GM18511 (cell line): Measurements from ENCODE around the gene SEPTIN1.
"Not testable (repeated sequence)": the region's sequence is repeated elsewhere in the genome, so short reads cannot be mapped to it uniquely, and the experiment has no call there.

Experiments
- ATAC-seq: cut with Tn5 transposase; IDR thresholded peaks from one replicate; pipeline ENCODE4 v1.9.1; 2021; ENCODE audit warnings: mild to moderate bottlenecking, moderate library complexity; ENCODE audit not compliant: unreplicated experiment

SEPTIN1 gene

DNA sequence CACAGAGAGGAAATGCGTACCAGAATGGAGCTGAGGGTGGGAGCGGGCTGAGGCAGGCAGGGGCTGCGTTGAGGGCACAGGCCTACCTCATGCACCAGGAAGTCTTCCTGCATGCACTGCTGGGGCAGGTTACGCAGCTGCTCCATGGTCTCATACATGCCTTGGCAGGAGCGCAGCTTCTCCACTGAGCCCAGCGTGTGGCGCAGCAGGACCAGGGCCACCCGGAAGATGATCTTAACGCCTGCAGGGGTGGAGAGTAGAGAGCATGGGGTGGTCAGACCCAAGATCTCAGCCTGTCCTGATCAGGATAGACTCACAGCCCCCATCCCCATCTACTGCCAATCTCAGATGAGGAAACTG is 23.8 kb downstream of the SEPTIN1 start:
- ATAC-seq: no peak

DNA sequence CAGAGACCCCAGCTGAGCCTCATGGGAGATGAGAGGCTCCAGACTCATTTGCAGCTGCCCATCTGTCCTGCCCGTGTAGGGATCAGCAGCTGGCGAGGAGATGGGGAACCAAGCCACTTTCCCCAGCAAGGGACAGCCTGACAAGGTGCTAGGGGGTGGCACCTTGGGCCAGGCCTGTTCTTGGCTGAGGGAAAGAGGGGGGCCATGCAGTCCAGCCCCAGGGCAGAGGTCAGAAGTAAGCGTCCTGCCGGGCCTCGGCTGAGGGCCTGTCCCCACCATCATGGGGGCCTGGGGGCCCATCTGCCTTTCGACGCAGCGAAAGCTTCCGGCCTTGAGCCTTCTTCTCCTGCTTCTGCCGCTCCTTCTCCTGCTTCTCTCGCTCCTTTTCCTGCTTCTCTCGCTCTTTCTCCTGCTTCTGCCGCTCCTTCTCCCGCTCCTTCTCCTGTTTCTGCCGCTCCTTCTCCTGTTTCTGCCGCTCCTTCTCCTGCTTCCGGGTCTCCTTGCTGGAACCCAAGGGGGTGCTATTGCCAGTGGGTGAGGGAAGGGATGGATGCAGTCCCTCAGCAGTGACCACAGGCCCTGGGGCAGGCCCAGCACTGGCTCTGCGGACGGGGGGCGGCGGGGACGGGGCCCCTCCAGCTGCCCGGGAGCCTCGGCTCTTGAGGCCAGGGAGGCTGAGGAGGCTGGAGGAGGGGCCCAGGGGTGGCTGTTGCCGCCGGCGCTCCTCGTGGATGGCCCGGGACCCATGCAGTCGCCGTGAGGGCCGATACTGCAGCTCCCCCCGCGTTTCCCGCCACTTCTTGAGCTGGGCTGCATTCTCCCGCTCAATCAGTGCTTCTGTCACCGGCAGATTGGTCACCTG is 24.4 kb downstream of the SEPTIN1 start:
- ATAC-seq: no peak

DNA sequence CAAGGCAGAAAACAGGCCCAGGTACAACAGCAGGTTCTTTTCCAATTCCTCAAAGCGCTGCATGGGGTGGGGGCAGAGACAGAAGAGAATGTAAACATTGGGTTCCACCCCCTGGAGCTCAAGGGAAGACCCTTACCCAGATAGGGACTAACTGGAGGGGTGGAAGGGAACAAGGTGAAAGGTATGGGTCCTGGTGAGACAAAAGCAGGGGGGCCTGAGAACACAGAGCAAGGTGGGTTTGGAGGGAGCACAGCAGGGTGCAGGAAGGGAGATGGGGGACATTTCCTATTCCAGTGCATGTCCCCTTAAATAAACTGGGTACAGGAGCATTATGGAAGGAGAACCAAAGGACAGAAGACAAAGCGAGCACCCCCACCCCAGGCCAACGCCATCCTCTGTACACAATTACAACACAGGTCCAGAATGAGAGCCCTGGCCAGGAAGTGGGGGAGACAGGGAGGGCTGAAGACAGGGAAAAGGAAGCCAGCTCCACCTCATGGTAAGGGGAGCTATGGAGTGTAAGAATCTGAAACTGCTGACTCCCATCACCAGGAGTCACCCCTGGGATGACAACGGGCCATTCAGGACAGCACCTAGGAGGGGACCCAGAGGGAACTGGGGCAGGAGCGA is 25.2 kb downstream of the SEPTIN1 start:
- ATAC-seq: no peak

DNA sequence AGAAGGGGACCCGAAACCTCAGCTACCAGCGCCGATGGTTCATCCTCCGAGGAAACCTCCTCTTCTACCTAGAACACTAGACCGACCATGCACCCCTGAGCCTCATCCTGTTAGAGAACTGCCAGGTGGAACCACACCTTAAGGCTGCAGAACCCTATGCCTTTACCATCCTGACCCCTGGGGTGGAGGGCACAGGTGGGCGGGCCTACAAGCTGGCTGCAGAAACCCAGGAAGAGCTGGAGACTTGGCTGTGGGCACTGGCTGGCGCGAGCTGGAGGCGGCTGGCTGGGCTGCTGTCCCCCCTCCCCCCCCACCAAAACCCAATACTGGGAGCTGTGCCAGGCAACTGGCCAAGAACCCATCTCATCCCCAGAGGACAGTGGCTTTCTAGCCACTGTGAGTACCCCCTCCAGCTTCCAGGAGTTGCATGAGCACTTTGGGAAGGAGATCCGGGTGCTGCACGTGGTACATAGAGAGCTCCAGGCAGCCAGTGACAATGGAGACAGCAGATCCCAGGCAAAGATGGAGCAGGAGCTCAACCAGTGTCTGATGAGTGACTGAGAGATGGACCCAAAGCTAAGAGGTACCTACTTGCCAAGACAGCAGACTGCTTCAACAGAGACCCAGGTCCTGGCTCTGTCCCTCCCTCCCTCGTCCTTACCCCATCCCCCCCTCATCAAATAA is 25.8 kb downstream of the SEPTIN1 start:
- no peak for ATAC-seq

DNA sequence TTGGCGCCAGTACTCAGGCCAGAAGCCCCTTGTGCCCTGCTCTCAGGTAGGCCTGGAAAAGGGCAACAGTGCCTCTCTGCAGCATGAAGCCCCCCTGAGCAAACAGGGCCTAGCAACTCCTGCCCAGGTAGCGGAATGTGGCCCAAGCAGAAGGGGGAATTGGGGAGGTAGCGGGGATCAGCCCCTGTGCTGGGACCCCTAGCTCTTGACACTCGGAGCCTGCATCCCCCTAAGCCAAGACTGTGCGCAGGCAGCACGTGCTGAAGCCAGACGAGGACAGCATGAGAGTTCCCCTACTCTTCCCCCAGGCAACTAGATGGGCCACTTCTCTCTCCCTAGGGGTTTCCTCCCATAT is 26.4 kb downstream of the SEPTIN1 start:
- no peak for ATAC-seq

DNA sequence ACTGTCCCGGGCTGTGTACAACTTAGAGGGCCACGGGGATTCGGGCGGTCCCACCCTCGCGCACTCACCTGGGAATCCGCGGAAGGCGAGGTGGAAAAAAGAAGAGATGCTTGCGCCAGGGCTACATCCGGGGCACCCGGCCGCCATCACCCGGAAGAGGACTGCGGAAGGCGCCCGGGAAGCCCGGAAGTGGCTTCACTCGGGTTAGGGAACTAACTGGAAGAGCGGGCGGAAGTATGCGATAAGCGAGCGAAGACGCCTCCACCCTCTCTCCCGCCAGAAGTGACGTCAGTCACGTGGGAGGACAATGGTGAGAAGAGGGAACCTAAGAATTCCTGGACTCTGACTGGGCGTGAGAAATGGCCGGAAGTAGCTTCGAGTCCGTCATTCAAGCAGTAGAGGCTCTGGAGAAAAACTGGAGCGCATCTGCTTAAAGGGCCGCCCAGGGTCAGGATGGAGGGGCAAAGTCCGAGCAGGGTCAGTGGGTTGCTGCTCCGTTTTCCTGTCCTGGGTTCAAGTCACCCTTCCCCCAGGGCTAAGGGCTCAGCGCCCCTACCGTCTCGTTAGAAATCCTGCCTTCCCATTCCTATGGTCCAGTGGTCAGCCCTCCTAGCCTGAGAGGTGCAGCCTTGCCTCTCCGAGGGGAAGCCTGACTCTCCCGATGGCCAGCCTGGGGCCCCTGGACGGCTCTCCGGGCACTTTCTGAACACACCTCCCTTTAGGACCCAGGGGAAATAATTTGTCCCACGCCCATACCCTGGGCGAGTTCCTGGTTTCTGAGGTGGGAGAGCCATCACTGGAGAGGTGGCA is 27.0 kb downstream of the SEPTIN1 start, which contains the start of gene CD2BP2:
TSS of gene CD2BP2 (minus strand) at position 165 of the 810 bp plus-strand sequence. CDS start 627 bp downstream, outside the sequence.
- peak; percentile 60 for ATAC-seq

DNA sequence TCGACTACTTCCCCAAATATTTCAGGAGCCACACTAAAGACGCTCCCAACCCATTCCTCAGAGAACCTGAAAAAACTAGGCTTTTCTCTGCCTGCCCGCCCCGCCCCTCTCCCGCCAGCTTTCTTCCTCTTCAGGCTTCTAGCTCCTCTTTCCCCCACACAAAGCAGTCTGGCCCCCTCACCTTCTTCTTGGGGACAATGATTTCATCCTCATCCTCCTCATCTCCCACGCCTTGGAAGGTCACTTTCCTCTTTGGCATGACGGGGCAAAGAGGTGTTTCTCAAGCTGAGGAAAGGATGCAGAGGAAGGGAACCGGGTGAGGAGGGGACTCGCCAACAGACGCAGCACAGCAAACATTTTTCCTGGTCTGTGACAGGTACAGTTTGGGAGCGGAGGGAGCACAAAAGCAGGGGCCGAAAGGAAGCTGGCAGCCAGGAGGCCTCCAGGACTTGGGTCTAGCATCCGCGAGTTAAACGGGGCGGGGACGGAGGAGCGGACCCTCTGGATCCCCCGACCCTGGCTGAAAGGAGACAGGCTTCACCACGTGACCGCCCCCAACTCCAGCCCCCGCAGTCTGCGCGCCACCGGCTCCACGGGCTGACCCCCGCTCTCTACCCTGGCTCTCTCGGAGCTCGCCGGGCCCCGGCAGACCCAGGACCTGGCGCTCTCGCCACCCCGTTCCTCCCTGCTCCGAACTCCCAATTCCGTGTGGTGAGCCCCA is 27.8 kb downstream of the SEPTIN1 start:
- ATAC-seq: peak; percentile 14

DNA sequence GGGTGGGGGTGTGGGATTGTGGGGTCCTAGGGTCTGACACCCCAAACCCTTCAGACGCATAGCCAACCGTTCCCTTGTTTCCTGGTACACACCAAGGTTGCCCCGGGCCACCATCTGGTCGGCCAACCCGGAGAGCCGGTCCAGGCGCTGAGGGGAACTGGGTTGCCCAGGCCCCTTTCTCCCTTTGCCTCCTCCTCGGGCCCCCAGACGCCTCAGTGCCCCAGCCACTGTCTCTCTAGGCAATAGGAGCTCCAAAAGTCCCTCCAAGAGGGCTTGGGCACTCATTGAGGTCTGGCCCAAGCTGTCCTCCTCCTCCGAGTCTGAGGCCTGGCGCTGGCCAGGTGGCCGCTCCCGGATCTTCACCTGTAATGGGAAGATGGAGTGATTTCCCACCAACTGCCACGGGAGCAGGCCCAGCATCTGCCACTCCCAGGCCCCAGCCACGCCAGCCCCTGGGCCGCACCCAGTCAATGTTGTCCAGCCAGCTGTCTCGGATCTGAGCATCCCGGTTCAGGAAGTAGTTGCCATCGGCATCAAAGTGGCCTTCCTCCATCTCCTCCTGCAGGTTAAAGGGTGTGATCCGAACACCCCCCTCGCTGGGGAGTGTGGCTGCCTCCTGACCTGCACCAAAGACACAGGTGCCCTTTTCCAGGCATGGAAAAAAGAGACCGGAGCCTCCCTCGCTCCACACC is 28.8 kb downstream of the SEPTIN1 start:
- no peak for ATAC-seq

DNA sequence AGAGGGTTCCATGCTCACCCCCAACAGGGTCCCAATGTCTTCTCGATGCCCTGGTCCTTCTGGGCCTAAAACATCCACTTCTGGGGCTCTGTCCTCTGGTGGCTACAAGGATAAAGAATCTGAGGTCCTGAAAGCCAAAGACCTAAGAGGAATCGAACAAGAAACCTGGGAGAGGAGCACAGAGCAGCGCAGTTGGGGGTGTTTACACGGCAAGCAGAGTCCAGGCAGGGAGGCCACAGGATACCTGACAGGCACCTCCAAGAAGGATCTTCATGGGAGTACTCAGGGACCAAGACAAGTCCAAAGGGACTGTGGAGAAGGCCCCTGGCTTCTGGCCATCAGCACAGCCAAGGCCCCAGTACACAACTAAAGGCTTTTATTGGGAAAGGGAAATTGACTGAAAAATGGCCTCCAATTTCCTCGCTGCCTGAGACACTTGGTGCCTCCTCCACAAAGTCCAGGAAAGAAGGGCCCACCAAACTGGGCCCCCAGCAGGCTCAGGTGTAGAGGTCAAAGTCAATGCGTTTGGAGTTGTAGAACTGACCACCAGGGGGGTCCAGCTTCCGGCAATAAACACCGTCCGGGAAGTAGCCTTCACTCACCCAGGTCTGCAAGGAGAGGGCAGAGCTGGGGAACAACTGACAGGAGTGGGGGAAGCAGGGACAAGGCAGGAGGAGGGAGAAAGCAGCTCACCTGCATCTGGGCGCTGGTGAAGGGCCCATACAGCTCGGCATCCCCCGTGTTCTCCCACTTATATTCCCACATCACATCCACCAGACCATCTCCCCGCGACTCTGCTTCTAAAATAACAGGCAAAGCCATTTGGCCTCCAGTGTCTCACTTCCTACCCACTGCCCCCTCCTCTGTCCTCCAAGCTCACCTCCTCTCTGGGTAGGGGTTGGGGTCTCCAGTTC is 29.6 kb downstream of the SEPTIN1 start:
- no peak for ATAC-seq

DNA sequence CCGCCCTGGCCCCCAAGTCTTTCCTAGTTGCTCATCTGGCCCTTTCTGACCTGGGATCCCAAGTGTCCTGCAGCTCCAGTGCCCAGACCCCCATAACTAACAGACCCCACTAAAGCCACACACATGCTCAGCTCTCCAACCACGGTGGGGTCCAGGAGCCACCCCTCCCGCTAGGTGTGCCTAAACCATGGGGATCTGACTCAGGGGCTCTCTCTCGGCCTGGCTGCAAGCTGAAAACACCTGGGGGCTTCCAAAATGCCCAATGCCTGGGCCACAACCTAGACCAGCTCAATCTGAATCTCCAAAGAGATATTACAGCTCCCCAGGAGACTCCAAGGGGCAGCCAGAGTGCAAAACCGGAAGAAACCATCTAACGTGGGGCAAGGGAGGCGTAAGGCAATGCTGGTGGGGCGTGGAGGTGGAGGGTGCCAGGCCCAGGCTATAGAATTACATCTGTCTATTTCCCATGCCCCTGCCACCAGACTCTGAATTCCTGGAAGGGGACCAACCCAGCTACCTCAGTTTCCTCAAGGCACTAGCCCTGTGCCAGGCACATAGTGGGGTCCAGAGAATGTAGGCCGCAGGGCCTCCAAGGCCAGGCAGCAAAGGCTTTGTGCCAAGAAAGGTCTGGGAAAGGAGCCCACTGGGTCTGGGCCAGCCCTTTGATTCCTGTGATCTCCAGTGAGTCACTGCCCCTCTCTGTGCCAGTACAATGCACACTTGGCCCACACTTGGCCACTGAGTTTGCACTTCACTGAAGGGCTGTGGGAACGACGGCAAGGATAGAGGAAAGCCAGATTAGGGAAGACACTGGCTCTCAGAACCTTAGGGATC is 30.6 kb downstream of the SEPTIN1 start:
- ATAC-seq: no peak

DNA sequence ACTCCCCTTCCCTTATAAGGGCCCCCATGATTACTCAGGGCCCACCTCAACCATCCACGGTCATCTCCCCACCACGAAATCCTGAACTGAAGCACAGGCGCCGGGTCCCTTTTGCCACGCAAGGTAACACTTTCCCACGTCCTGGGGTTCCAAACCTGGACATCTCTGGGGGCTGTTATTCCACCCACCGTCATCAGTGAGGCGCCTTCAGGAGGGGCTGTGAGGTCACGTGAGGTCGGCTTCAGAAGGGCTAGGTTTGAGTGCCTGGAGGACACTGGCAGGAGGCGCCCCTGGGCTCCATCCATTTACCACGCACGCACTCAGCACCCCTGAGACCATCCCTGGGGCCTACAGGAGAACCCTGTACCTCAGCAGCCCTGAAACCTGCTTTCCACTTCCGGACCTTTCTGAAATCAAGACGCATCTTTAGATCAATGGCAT is 31.3 kb downstream of the SEPTIN1 start:
- no peak for ATAC-seq

DNA sequence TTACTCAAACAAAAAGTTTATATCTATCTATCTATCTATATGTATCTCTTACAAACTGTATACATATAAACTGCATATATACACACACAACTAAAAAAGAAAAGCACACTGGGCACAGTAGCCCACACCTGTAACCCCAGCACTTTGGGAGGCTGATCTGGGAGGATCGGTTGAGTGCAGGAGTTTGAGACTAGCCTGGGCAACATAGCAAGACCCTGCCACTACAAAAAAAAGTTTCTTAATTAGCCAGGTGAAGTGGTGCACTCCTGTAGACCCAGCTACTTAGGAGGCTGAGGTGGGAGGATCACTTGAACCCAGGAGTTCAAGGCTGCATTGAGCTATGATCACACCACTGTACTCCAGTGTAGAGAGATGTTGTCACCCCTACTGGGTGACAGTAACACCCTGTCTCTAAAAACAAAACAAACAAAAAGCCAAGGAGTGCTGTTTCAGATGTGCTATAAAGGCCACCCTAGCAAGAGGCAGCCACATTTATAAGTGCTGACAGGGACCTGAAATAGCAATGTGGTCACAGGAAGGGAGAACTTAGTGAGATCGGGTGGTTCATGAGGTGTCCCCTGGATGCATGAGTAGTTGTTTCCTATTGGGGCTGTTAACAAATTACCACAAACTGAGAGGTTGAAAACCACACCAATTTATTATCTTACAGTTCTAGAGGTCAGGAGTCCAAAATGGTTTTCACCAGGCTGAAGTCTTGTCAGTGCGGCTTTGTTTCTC is 32.1 kb downstream of the SEPTIN1 start:
- peak; percentile 59 for ATAC-seq

DNA sequence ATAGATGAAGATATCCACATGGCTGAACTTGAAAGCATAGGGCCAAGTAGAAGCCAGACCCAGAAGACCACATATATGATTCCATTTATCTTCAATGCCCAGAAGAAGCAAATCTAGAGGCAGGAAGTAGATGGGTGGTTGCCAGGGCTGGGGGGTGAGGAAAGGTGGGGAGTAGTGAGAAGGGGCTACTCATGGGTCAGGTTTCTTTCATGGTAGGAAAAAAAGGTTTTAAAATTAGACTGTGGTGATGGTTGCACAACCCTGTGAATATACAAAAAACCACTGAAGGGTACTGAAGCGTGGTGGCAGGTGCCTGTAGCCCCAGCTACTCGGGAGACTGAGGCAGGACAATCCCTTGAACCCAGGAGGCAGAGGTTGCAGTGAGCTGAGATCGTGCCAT is 32.7 kb downstream of the SEPTIN1 start:
- peak; percentile 54 for ATAC-seq

DNA sequence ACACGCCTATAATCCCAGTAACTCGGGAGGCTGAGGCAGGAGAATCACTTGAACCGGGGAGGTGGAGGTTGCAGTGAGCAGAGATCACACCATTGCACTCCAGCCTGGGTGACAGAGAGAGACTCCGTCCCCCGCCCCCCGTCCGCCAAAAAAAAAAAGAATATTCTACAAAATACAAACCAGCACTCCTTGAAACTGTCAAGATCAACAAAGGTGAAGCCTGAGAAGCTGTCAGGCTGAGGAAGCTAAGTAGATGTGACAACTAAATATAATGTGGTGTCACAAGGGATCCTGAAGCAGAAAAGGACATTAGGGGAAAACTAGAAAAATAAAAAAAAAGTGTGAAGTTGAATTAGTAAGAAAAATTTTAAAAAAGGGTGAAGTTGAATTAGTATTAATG is 33.4 kb downstream of the SEPTIN1 start:
- ATAC-seq: no peak

DNA sequence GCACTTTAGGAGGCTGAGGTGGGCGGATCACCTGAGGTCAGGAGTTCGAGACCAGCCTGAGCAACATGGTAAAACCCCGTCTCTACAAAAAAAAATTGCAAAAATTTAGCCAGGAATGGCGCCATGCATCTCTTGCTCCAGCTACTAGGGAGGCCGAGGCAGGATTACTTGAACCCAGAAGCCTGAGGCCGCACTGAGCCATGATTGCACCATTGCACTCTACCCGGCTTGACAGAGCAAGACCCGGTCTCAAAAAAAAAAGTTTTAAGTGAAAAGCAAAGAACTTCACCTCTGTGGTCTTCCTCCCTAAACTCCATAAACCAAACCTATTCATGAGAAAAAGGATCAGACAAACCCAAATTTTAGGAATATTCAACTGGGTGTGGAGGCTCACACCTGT is 34.2 kb downstream of the SEPTIN1 start:
- ATAC-seq: no peak

DNA sequence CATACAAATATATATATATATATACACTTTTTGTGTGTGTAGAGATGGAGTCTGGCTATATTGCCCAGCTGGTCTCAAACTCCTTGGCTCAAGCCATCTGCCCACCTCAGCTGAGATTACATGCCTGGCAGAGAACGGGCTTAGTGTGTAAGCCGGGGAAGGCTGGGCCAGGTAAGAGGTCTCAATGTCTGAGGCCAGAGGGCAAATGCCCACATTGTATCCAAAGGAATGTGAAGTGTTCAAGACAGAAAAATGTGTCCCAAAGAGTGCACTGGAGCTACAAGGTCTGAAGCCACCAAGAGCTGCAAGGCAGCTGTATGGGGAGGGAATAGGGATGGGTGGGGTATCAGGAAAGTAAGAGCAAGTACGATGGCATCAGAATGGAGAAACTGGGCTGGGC is 36.1 kb downstream of the SEPTIN1 start:
- ATAC-seq: no peak

DNA sequence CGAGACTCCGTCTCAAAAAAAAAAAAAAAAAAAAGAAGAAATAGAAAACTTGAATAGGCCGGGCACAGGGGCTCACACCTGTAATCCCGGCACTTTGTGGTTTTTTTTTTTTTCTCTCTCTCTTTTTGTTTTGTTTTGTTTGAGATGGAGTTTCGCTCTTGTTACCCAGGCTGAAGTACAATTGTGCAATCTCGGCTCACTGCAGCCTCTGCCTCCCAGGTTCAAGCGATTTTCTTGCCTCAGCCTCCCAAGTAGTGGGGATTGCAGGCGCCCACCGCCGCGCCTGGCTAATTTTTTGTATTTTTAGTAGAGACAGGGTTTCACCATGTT is 38.9 kb downstream of the SEPTIN1 start:
- ATAC-seq: not testable (repeated sequence)
